Suprapubic skin (tissue), 4 donors: ENCODE results near the gene EML4.

ENCODE experiments used
- EP300 ChIP-seq: sonication (generic); formaldehyde crosslinking; IDR thresholded peaks from one replicate; pipeline ENCODE4 v1.6.1; 2017; ENCODE audit warnings: antibody characterized with exemption
- POLR2A ChIP-seq, 2 donors: fragments of 450-650 bp; IDR thresholded peaks; one replicate each; pipeline ENCODE4 v1.6.1; 2017; ENCODE audit warnings: antibody characterized with exemption in 2 of 2, mild to moderate bottlenecking in 2 of 2, moderate library complexity in 2 of 2
- POLR2AphosphoS5 ChIP-seq, 3 donors: sonication (generic); formaldehyde crosslinking; IDR thresholded peaks; one replicate each; pipeline ENCODE4 v1.6.1; 2017; ENCODE audit warnings: antibody characterized with exemption in 3 of 3
- TF ChIP-seq, protein P1 (sequence below), 2 donors: fragments of 200-600 bp in 1 of 2; fragments of 450-650 bp in 1 of 2; sonication (generic) in 1 of 2; IDR thresholded peaks; one replicate each; pipeline ENCODE4 v1.5.1; 2016 to 2019; ENCODE audit warnings: antibody characterized with exemption in 2 of 2, mild to moderate bottlenecking in 1 of 2, moderate library complexity in 1 of 2

DNA sequence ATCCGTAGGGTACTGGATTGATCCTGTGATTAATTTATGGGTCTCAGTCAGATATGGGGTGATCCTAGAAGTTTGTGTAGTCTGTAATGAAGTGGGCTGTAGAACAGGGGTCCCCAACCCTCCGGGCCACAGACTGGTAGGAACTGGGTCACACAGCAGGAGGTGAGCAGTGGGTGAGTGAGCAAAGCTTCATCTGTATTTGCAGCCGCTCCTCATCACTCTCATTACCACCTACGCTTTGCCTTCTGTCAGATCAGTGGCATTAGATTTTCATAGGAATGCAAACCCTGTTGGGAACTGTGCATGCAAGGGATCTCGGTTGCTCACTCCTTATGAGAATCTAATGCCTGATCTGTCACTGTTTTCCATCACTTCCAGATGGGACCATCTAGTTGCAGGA lies 48.8 kb downstream of the EML4 start:
- TF ChIP-seq, protein P1, sequence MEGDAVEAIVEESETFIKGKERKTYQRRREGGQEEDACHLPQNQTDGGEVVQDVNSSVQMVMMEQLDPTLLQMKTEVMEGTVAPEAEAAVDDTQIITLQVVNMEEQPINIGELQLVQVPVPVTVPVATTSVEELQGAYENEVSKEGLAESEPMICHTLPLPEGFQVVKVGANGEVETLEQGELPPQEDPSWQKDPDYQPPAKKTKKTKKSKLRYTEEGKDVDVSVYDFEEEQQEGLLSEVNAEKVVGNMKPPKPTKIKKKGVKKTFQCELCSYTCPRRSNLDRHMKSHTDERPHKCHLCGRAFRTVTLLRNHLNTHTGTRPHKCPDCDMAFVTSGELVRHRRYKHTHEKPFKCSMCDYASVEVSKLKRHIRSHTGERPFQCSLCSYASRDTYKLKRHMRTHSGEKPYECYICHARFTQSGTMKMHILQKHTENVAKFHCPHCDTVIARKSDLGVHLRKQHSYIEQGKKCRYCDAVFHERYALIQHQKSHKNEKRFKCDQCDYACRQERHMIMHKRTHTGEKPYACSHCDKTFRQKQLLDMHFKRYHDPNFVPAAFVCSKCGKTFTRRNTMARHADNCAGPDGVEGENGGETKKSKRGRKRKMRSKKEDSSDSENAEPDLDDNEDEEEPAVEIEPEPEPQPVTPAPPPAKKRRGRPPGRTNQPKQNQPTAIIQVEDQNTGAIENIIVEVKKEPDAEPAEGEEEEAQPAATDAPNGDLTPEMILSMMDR (IDR thresholded peaks at IDR 0.05): no peak
- TF ChIP-seq POLR2AphosphoS5 (IDR thresholded peaks at IDR 0.05) (no peak), POLR2A (IDR thresholded peaks at IDR 0.05) (no peak), EP300 (no peak)
